Keratinocyte (primary cell): ENCODE results near the gene UBE2D3. TPM values are rescaled to one million over a fixed set of nuclear protein-coding genes. Genes with fewer than 3 reads are reported as not detected.

Experiments used
- DNase-seq: peaks from one replicate; pipeline ENCODE4 v3.0.0-alpha.2; 2011; ENCODE audit warnings: low read depth, missing footprints, low spot score
- FAIRE-seq: peaks from 2 replicates; lab custom pipeline; 2011; peaks lifted over from hg19 to GRCh38; lab: Jason Lieb, UNC
- H2AFZ ChIP-seq: 2 replicates; pipeline ENCODE4 v1.6.0; 2012; ENCODE audit warnings: low read length, control low read depth, inconsistent platforms; ENCODE audit not compliant: control insufficient read depth
- H3K27ac ChIP-seq: 2 replicates; pipeline ENCODE4 v1.5.1; 2011; ENCODE audit warnings: low read length; ENCODE audit not compliant: control insufficient read depth, insufficient read depth
- H3K27me3 ChIP-seq: 3 replicates; pipeline ENCODE4 v1.6.0; 2011; ENCODE audit warnings: low read length; ENCODE audit not compliant: control insufficient read depth, insufficient read depth; ENCODE audit errors: extremely low read depth
- H3K36me3 ChIP-seq, 2 experiments: 2 replicates in 1 of 2; 3 replicates in 1 of 2; pipeline ENCODE4 v1.5.1; 2011; ENCODE audit warnings: low read length in 2 of 2, mild to moderate bottlenecking in 1 of 2; ENCODE audit not compliant: control insufficient read depth in 2 of 2, insufficient read depth in 2 of 2; ENCODE audit errors: extremely low read depth in 1 of 2
- H3K4me1 ChIP-seq: 3 replicates; pipeline ENCODE4 v1.5.1; 2011; ENCODE audit warnings: low read length; ENCODE audit not compliant: control insufficient read depth, insufficient read depth; ENCODE audit errors: extremely low read depth
- H3K4me2 ChIP-seq: 3 replicates; pipeline ENCODE4 v1.6.0; 2011; ENCODE audit warnings: low read depth, low read length; ENCODE audit not compliant: control insufficient read depth, insufficient read depth; ENCODE audit errors: extremely low read depth
- H3K4me3 ChIP-seq, 3 experiments: fragments of 200-600 bp in 1 of 3; sonication (generic) in 1 of 3; 2 replicates in 2 of 3; 3 replicates in 1 of 3; pipeline ENCODE4 v1.5.1; 2011 to 2016; ENCODE audit warnings: low read length in 3 of 3, mild to moderate bottlenecking in 3 of 3, control low read depth in 2 of 3, inconsistent platforms in 1 of 3, low read depth in 1 of 3, mixed read lengths in 1 of 3, mixed run types in 1 of 3, moderate library complexity in 1 of 3; ENCODE audit not compliant: control insufficient read depth in 2 of 3, insufficient read depth in 2 of 3; ENCODE audit errors: extremely low read depth in 1 of 3
- H3K79me2 ChIP-seq: 2 replicates; pipeline ENCODE4 v1.6.0; 2012; ENCODE audit warnings: low read length; ENCODE audit not compliant: control insufficient read depth, insufficient read depth
- H3K9ac ChIP-seq: 3 replicates; pipeline ENCODE4 v1.6.0; 2011; ENCODE audit warnings: low read length; ENCODE audit not compliant: control insufficient read depth, insufficient read depth; ENCODE audit errors: extremely low read depth
- H3K9me1 ChIP-seq: 3 replicates; pipeline ENCODE4 v1.6.0; 2011; ENCODE audit warnings: low read length; ENCODE audit not compliant: control insufficient read depth, insufficient read depth; ENCODE audit errors: extremely low read depth
- H3K9me3 ChIP-seq: 2 replicates; pipeline ENCODE4 v1.5.1; 2012; ENCODE audit warnings: low read depth, low read length; ENCODE audit not compliant: control insufficient read depth
- H4K20me1 ChIP-seq: 3 replicates; pipeline ENCODE4 v1.6.0; 2011; ENCODE audit warnings: low read length; ENCODE audit not compliant: control insufficient read depth, insufficient read depth; ENCODE audit errors: extremely low read depth
- CTCF ChIP-seq, 3 experiments: IDR thresholded peaks in 1 of 3; conservative IDR thresholded peaks in 1 of 3; optimal IDR thresholded peaks in 1 of 3; 2 replicates in 2 of 3; 3 replicates in 1 of 3; pipeline versions ENCODE3 to v1.5.1; 2011; ENCODE audit warnings: low read length in 3 of 3, mild to moderate bottlenecking in 3 of 3, moderate library complexity in 2 of 3, control low read depth in 1 of 3, inconsistent platforms in 1 of 3; ENCODE audit not compliant: insufficient read depth in 2 of 3; ENCODE audit errors: extremely low read depth in 1 of 3
- EZH2 ChIP-seq: IDR thresholded peaks from one replicate; pipeline ENCODE4 v1.6.1; 2012; ENCODE audit warnings: inconsistent platforms, mild to moderate bottlenecking, low read length, moderate library complexity
- dilution Hi-C: fragments of 300-500 bp; cut with MboI; formaldehyde crosslinking; loops from one replicate; pipeline ENCODE4 v1.7.0; 2020; ENCODE audit warnings: low sequenced_read_pairs; ENCODE audit not compliant: extremely low pct_ligation_motif_present
- polyA plus RNA-seq, 5 experiments: library from polyadenylated mRNA; depleted of rRNA in 3 of 5; stranded (reverse) in 3 of 5; stranded (forward) in 1 of 5; unstranded in 1 of 5; fragments of >200 nt; gene quantifications; 1 replicate in 1 of 5; 2 replicates in 3 of 5; 3 replicates in 1 of 5; pipeline versions ENCODE4 v1.2.1 to v1.2.3, GENCODE V29; 2011 to 2012; ENCODE audit warnings: missing spikeins in 2 of 5, low read depth in 1 of 5, low replicate concordance in 1 of 5

UBE2D3 gene
- polyA plus RNA-seq, 1 donor (not counting 4 experiments of a cell fraction or from before 2014, with no cell fraction given) = 567 TPM

GRCh38 chr4:102843273-102843672 lies 15.9 kb upstream of the UBE2D3 start:
- H3K4me1 ChIP-seq = no peaks in the 10 kb centered on the region
- H3K4me2 ChIP-seq = no peak overlapping the region
- no peak for DNase-seq
- H3K79me2 ChIP-seq = no peaks in the 10 kb centered on the region
- no peak for TF ChIP-seq CTCF (optimal IDR thresholded peaks at IDR 0.05 in 1 of 3, IDR thresholded peaks at IDR 0.05 in 1 of 3, conservative IDR thresholded peaks at IDR 0.05 in 1 of 3; ENCODE audit: extremely low read depth in 1 of 3, insufficient read depth in 2 of 3, low read length in 3 of 3)
- TF ChIP-seq EZH2 = no peak
- H4K20me1 ChIP-seq = no peaks in the 10 kb centered on the region
- no peaks in the 10 kb centered on the region for H3K36me3 ChIP-seq
- FAIRE-seq = peak; percentile 29
- no peak overlapping the region for H3K9ac ChIP-seq
- H2AFZ ChIP-seq = no peak overlapping the region
- H3K4me3 ChIP-seq = no peak overlapping the region
- dilution Hi-C loops = no loop called here
- H3K27me3 ChIP-seq = no peaks in the 10 kb centered on the region
- H3K9me1 ChIP-seq = no peaks in the 10 kb centered on the region
- no peaks in the 10 kb centered on the region for H3K9me3 ChIP-seq
- H3K27ac ChIP-seq = no peak overlapping the region

DNA sequence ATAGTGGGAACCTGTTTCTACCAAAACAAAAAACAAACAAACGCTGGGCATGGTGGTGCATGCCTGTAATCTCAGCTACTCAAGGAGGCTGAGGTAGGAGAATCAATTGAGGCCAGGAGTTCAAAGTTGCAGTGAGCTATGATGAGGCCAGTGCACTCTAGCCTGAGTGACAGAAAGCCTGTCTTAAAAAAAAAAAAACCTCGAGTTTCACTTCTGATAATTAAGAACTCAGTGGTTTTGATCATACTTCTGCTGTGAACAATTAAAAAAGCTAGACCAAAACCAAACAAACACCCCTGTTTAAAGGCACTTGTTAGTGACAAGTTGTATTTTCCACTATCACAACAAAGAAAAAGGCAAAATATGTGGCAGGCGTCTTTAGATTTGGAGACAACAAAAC lies 15.0 kb upstream of the UBE2D3 start:
- H3K4me2 ChIP-seq = no peak overlapping the region
- dilution Hi-C loops = no loop called here
- H3K4me1 ChIP-seq = no peaks in the 10 kb centered on the region
- H3K27ac ChIP-seq = no peak overlapping the region
- H3K36me3 ChIP-seq = no peaks in the 10 kb centered on the region
- H4K20me1 ChIP-seq = no peaks in the 10 kb centered on the region
- H3K9ac ChIP-seq = no peak overlapping the region
- H3K9me3 ChIP-seq = no peaks in the 10 kb centered on the region
- no peaks in the 10 kb centered on the region for H3K27me3 ChIP-seq
- no peak for TF ChIP-seq CTCF (optimal IDR thresholded peaks at IDR 0.05 in 1 of 3, IDR thresholded peaks at IDR 0.05 in 1 of 3, conservative IDR thresholded peaks at IDR 0.05 in 1 of 3; ENCODE audit: extremely low read depth in 1 of 3, insufficient read depth in 2 of 3, low read length in 3 of 3)
- TF ChIP-seq EZH2 = no peak
- DNase-seq (no peak), FAIRE-seq (no peak)
- no peaks in the 10 kb centered on the region for H3K9me1 ChIP-seq
- no peaks in the 10 kb centered on the region for H3K79me2 ChIP-seq
- H3K4me3 ChIP-seq = no peak overlapping the region
- H2AFZ ChIP-seq = no peak overlapping the region
